Mucosa of stomach (tissue), 1 donor: ENCODE measurements around the gene PITX3.
A peak's percentile ranks its signal among the peaks of the same experiment; 100 is the strongest.
"Not testable (repeated sequence)": the region's sequence is repeated elsewhere in the genome, so short reads cannot be mapped to it uniquely, and the experiment has no call there.

Experiments used
- H3K27me3 ChIP-seq: one replicate; pipeline ENCODE4 v1.7.0; 2013; ENCODE audit warnings: mild to moderate bottlenecking, low read length; ENCODE audit not compliant: control insufficient read depth, insufficient read depth
- H3K36me3 ChIP-seq: one replicate; pipeline ENCODE4 v1.7.0; 2013; ENCODE audit warnings: low read length; ENCODE audit not compliant: control insufficient read depth, insufficient read depth
- H3K4me1 ChIP-seq: one replicate; pipeline ENCODE4 v1.7.0; 2013; ENCODE audit warnings: mild to moderate bottlenecking, low read length; ENCODE audit not compliant: control insufficient read depth, insufficient read depth
- H3K4me3 ChIP-seq: one replicate; pipeline ENCODE4 v1.7.0; 2013; ENCODE audit warnings: low read length
- H3K9ac ChIP-seq: one replicate; pipeline ENCODE4 v1.7.0; 2013; ENCODE audit warnings: mild to moderate bottlenecking, low read length, moderate library complexity
- H3K9me3 ChIP-seq: one replicate; pipeline ENCODE4 v1.7.0; 2013; ENCODE audit warnings: mild to moderate bottlenecking, low read length, moderate library complexity; ENCODE audit not compliant: control insufficient read depth
- donor health status: Pancreatic carcinoma.

PITX3 gene

GRCh38 chr10:102252508-102252907 lies 11.2 kb upstream of the PITX3 start:
- H3K4me1 ChIP-seq, H3K4me3 ChIP-seq, H3K9ac ChIP-seq, H3K36me3 ChIP-seq, H3K9me3 ChIP-seq, H3K27me3 ChIP-seq: not testable (repeated sequence)

GRCh38 chr10:102247734-102248133 lies 6.4 kb upstream of the PITX3 start:
- H3K4me1 ChIP-seq: peaks cover 20% of the 10 kb centered on the region
- peak overlapping the region; percentile 30 for H3K9ac ChIP-seq
- no peaks in the 10 kb centered on the region for H3K36me3 ChIP-seq
- no peak overlapping the region for H3K4me3 ChIP-seq
- no peaks in the 10 kb centered on the region for H3K9me3 ChIP-seq
- H3K27me3 ChIP-seq: no peaks in the 10 kb centered on the region

DNA sequence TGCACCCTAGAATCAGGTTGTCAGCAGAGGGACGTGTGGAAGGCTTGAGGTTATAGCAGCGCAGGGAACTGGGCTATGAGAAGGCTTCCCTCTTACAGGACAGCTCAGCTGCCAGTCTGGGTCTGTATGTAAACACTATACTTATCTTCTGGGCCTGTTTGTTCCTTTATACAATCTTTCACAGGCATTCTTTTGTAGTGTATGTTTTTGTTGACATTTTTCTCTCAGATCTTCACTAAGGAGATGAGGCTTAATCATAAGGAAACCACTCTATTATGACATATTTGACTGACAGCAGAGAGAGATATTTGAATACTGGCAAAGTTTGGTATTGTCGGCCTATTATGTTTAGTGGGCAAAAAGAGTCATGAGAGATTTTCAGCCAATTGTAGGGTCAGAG lies 4.9 kb upstream of the PITX3 start:
- Histone ChIP-seq H3K4me3 (peak overlapping the region; percentile 81), H3K4me1 (peaks cover 28% of the 10 kb centered on the region), H3K27me3 (peaks cover 8% of the 10 kb centered on the region), H3K36me3 (no peaks in the 10 kb centered on the region), H3K9me3 (no peaks in the 10 kb centered on the region), H3K9ac (peak overlapping the region; percentile 80)

DNA sequence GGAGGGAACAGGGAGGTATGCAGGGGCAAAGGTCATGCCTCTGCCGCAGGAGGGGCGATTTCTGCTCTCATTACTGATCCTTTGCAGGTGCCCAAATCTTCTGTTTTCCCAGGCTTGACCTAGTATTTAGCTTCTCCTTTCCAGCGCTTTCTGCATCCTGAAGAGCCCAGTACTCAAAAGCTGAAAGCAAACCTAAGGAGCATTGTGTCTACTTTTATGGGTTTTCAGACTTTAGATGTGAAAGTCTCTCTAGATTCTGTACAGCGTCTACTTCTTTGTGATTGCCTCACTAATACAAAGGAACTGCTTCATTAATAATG lies 4.6 kb upstream of the PITX3 start:
- Histone ChIP-seq H3K36me3 (no peaks in the 10 kb centered on the region), H3K27me3 (peaks cover 12% of the 10 kb centered on the region), H3K9me3 (no peaks in the 10 kb centered on the region), H3K4me1 (peaks cover 28% of the 10 kb centered on the region), H3K9ac (peak overlapping the region; percentile 80), H3K4me3 (peak overlapping the region; percentile 81)

GRCh38 chr10:102245082-102245931 lies 4.0 kb upstream of the PITX3 start, which contains the start of gene GBF1:
Gene GBF1 (plus strand): TSS chr10:102245532. CDS start chr10:102258939, 13,407 bp downstream.
- Histone ChIP-seq H3K27me3 (peaks cover 18% of the 10 kb centered on the region), H3K9ac (peak within 1 kb of the TSS; percentile 80), H3K36me3 (no peaks in the 10 kb centered on the region), H3K4me1 (peaks cover 28% of the 10 kb centered on the region), H3K4me3 (peak within 1 kb of the TSS; percentile 81), H3K9me3 (no peaks in the 10 kb centered on the region)

DNA sequence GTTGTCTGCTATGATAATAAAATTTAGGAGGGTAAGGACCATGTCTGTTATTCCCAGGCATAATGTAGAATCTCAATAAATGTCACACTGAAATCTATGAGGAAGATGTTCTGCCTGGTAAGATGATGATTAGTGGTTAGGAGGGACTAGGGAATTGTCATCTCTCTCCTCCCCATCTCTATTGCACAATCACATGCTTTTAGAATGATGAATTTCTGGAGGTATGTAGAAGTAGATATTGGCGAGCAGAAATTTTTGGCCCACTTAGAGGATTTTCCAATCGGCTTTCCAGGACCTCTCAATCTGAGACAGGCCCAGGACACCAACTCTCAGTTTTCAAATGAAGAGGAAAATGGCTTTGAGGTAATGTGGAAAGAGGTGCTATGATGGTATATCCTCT lies 2.0 kb upstream of the PITX3 start:
- H3K9me3 ChIP-seq: no peaks in the 10 kb centered on the region
- no peak overlapping the region for H3K4me3 ChIP-seq
- peaks cover 29% of the 10 kb centered on the region for H3K27me3 ChIP-seq
- no peaks in the 10 kb centered on the region for H3K36me3 ChIP-seq
- H3K4me1 ChIP-seq: peaks cover 28% of the 10 kb centered on the region
- no peak overlapping the region for H3K9ac ChIP-seq

DNA sequence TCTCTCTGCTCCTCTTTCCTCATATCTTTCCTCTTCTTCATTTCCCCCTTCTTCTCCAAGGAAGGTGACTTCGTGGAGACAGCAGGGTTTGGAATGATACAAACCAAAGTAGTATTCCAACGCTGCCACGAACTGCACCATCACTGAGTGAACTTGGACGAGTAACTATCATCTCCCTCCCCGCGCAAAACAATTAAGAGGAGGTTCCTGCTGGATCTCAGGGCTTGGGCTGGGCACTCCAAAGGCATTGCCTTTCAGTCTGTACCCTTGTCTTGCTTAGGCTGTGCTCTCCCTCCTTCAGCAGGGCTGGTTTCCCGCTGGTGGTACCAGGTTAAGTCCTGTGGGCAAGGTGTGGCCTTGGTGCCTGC lies 790 bp upstream of the PITX3 start:
- H3K27me3 ChIP-seq: peaks cover 32% of the 10 kb centered on the region
- no peaks in the 10 kb centered on the region for H3K9me3 ChIP-seq
- H3K9ac ChIP-seq: no peak overlapping the region
- peak overlapping the region; percentile 50 for H3K4me3 ChIP-seq
- H3K36me3 ChIP-seq: no peaks in the 10 kb centered on the region
- peaks cover 16% of the 10 kb centered on the region for H3K4me1 ChIP-seq

DNA sequence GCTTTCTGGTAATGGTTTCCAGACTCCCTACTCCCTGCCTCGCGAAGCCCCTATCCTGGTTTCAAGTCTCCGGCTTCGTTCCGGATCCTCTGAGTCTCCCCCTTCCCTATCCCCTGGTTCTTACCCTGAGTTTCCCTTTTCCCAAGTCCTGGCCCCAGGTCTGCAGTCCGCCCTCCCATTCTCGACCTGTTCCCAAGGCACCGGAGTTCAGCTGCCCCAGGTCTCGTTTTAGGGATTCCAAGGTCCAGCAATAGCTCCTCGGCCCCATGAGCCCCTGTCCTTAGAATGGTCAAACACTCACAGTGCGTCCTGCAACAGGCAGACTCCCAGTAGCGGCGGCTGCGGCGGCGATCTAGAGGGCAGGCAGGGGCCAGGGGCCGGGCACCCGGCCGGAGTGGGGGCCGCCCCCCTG lies 274 bp downstream of the PITX3 start:
- Histone ChIP-seq H3K9me3 (no peaks in the 10 kb centered on the region), H3K9ac (no peak overlapping the region), H3K27me3 (peaks cover 35% of the 10 kb centered on the region), H3K36me3 (no peaks in the 10 kb centered on the region), H3K4me3 (no peak overlapping the region), H3K4me1 (peaks cover 8% of the 10 kb centered on the region)

GRCh38 chr10:102240467-102241031 lies 763 bp downstream of the PITX3 start:
- no peaks in the 10 kb centered on the region for H3K9me3 ChIP-seq
- peaks cover 8% of the 10 kb centered on the region for H3K4me1 ChIP-seq
- H3K27me3 ChIP-seq: peaks cover 35% of the 10 kb centered on the region
- no peak overlapping the region for H3K9ac ChIP-seq
- no peaks in the 10 kb centered on the region for H3K36me3 ChIP-seq
- no peak overlapping the region for H3K4me3 ChIP-seq

- no peaks in the 10 kb centered on the region for H3K9me3 ChIP-seq
- H3K4me1 ChIP-seq: peaks cover 12% of the 10 kb centered on the region
- H3K4me3 ChIP-seq: no peak overlapping the region
- no peaks in the 10 kb centered on the region for H3K36me3 ChIP-seq
- no peak overlapping the region for H3K9ac ChIP-seq
- H3K27me3 ChIP-seq: peaks cover 48% of the 10 kb centered on the region
These were observed 3.5 kb downstream of the PITX3 start for GRCh38 chr10:102237711-102238252.

GRCh38 chr10:102236006-102236405 lies 5.3 kb downstream of the PITX3 start:
- peaks cover 14% of the 10 kb centered on the region for H3K4me1 ChIP-seq
- H3K9me3 ChIP-seq: no peaks in the 10 kb centered on the region
- H3K9ac ChIP-seq: no peak overlapping the region
- H3K36me3 ChIP-seq: no peaks in the 10 kb centered on the region
- no peak overlapping the region for H3K4me3 ChIP-seq
- peaks cover 49% of the 10 kb centered on the region for H3K27me3 ChIP-seq

DNA sequence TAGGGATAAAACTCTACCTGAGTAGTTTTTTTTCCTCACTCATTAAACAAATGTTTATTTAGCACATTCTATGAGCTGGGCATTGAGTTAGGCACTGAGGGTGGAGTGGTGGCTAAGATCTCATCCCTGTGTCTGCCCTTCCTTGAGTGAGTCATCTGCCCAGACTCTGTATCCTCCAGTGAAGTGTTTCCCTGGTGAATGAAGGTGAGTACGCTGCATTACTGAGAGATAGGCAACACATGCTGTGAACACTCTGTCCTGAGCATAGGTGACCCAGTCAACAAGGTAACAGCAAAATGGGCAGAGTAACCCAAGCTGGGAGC lies 5.8 kb downstream of the PITX3 start:
- Histone ChIP-seq H3K9ac (no peak overlapping the region), H3K4me1 (peaks cover 18% of the 10 kb centered on the region), H3K36me3 (no peaks in the 10 kb centered on the region), H3K27me3 (peaks cover 49% of the 10 kb centered on the region), H3K9me3 (no peaks in the 10 kb centered on the region), H3K4me3 (no peak overlapping the region)
